NCI-H82 treated with DMSO at 0.1 percent for 48 hours (cell line): ENCODE measurements around the gene PLCB3.

Experiments
- DNase-seq: peaks from one replicate; lab custom pipeline; 2025; ENCODE audit not compliant: unreplicated experiment; lab: John Stamatoyannopoulos, UW

PLCB3 gene

GRCh38 chr11:64251016-64251752 is at the start of gene PLCB3:
PLCB3 (plus strand) TSS chr11:64251530; CDS start chr11:64251650, 120 bp downstream.
- DNase-seq: no peak

GRCh38 chr11:64201543-64201942 is 49.8 kb upstream of the PLCB3 start:
- no peak for DNase-seq

GRCh38 chr11:64202992-64203391 is 48.3 kb upstream of the PLCB3 start:
- DNase-seq: no peak

- DNase-seq: no peak
These were observed 47.8 kb upstream of the PLCB3 start for GRCh38 chr11:64203421-64204079.

GRCh38 chr11:64204080-64204440 is 47.3 kb upstream of the PLCB3 start:
- DNase-seq: no peak

- DNase-seq: peak; percentile 54
These were observed 46.8 kb upstream of the PLCB3 start for GRCh38 chr11:64204464-64204989.

GRCh38 chr11:64206457-64207255 is 44.7 kb upstream of the PLCB3 start, which contains the start of gene FERMT3:
FERMT3 (plus strand) TSS chr11:64206721; CDS start chr11:64207365, 644 bp downstream.
- DNase-seq: no peak

GRCh38 chr11:64207256-64208085 is 43.9 kb upstream of the PLCB3 start:
- DNase-seq: no peak

- no peak for DNase-seq
These were observed 43.1 kb upstream of the PLCB3 start for GRCh38 chr11:64208086-64208795.

GRCh38 chr11:64208796-64209562 is 42.4 kb upstream of the PLCB3 start:
- no peak for DNase-seq

- no peak for DNase-seq
These were observed 41.8 kb upstream of the PLCB3 start for GRCh38 chr11:64209563-64209843.

- DNase-seq: no peak
These were observed 40.9 kb upstream of the PLCB3 start for GRCh38 chr11:64210301-64211020.

GRCh38 chr11:64211181-64211872 is 40.0 kb upstream of the PLCB3 start:
- DNase-seq: no peak

- DNase-seq: no peak
These were observed 34.5 kb upstream of the PLCB3 start for GRCh38 chr11:64216879-64217278.

GRCh38 chr11:64218628-64219353 is 32.5 kb upstream of the PLCB3 start:
- no peak for DNase-seq

- DNase-seq: no peak
These were observed 32.0 kb upstream of the PLCB3 start for GRCh38 chr11:64219354-64219684.

- no peak for DNase-seq
These were observed 31.6 kb upstream of the PLCB3 start for GRCh38 chr11:64219755-64220154.

- no peak for DNase-seq
These were observed 31.1 kb upstream of the PLCB3 start for GRCh38 chr11:64220271-64220670.
